ENCODE results near the gene CXCR6.

The CXCR6 gene

GRCh38 chr3:45966371-45966791 lies 23.1 kb downstream of the CXCR6 start:
- in situ Hi-C loops (cut with HindIII; ENCODE audit: low sequenced_read_pairs) = no loop called here

DNA sequence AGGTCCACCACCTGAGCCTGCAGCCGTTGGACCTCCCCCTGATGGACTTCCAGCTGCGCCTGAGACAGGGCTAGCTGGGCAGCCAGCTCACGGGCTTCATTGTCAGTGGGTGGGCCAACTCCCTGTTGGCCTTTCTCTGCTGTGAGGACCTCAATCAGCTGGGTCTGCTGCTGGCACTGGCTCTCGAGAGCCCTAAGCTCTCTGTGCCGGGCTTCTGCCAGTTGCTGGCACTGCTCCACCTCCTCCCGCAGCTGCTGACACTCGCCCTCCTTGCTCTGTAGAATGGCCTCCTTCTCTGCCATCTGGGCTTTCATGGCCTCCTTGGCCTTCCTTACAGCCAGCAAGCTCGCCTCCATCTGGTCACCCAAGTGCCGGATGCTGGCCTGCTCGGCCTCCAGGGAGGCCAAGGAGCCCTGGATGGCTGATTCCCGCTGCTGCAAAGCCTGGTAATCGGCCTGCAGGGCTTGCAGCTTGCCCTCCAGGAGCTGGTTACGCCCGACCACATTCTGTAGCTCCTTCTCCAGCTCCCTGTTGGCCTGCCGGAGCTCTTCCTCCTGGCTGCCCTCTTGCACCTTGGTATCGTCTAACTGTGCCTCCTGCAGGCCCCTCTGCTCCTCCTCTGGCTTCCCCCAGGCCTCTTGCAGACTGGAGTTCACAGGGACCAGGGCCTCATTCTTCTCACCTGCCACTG lies 23.8 kb downstream of the CXCR6 start:
- in situ Hi-C loops (cut with HindIII; ENCODE audit: low sequenced_read_pairs) = no loop called here

GRCh38 chr3:45967724-45968123 lies 24.5 kb downstream of the CXCR6 start:
- in situ Hi-C loops (cut with HindIII; ENCODE audit: low sequenced_read_pairs) = no loop called here

GRCh38 chr3:45968149-45968548 lies 24.9 kb downstream of the CXCR6 start:
- in situ Hi-C loops (cut with HindIII; ENCODE audit: low sequenced_read_pairs) = no loop called here

- in situ Hi-C loops (cut with HindIII; ENCODE audit: low sequenced_read_pairs) = no loop called here
Measured at GRCh38 chr3:45968706-45969105, 25.4 kb downstream of the CXCR6 start.

DNA sequence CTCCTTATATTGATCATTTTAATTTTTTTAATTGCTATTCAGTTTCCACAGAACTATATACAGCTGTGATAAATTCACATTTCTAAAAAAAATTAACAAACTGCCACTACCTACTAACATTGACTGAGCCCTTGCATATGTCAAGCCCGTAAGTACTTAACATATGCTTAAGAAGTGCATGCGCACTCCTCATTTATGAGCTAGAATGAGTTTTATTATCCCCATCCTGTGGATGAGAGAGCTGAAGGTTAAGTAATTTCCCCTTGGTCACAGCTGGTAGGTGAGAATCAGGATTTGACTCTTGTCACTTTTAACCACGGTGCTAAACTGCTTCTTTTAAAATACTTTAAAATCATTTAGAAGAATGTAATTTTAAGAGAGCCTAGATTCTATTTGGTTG lies 25.9 kb downstream of the CXCR6 start:
- in situ Hi-C loops (cut with HindIII; ENCODE audit: low sequenced_read_pairs) = no loop called here

- in situ Hi-C loops (cut with HindIII; ENCODE audit: low sequenced_read_pairs) = no loop called here
Measured at GRCh38 chr3:45969953-45970352, 26.7 kb downstream of the CXCR6 start.

- in situ Hi-C loops (cut with HindIII; ENCODE audit: low sequenced_read_pairs) = no loop called here
Measured at GRCh38 chr3:45972534-45973402, 29.5 kb downstream of the CXCR6 start.

GRCh38 chr3:45974686-45975085 lies 31.4 kb downstream of the CXCR6 start:
- in situ Hi-C loops (cut with HindIII; ENCODE audit: low sequenced_read_pairs) = no loop called here

DNA sequence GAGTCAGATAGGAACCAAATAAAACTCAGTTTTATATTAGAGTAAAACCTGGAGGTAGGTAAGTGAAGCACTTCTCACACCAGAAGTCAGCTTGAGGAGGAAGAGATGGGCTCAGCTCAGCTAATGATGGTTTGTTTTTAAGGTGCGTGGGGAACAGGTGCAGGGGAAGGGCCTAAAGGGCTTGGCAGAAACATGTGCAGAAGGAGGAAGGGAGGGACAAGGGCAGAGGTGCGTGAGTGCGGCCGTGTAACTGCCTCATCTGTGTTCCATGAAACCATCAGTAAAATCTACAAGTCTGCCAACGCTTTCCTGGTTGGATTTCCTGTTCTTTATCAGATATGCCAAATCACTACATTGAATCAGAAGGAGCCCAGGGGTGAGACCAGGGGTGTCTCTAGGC lies 32.4 kb downstream of the CXCR6 start:
- in situ Hi-C loops (cut with HindIII; ENCODE audit: low sequenced_read_pairs) = no loop called here

DNA sequence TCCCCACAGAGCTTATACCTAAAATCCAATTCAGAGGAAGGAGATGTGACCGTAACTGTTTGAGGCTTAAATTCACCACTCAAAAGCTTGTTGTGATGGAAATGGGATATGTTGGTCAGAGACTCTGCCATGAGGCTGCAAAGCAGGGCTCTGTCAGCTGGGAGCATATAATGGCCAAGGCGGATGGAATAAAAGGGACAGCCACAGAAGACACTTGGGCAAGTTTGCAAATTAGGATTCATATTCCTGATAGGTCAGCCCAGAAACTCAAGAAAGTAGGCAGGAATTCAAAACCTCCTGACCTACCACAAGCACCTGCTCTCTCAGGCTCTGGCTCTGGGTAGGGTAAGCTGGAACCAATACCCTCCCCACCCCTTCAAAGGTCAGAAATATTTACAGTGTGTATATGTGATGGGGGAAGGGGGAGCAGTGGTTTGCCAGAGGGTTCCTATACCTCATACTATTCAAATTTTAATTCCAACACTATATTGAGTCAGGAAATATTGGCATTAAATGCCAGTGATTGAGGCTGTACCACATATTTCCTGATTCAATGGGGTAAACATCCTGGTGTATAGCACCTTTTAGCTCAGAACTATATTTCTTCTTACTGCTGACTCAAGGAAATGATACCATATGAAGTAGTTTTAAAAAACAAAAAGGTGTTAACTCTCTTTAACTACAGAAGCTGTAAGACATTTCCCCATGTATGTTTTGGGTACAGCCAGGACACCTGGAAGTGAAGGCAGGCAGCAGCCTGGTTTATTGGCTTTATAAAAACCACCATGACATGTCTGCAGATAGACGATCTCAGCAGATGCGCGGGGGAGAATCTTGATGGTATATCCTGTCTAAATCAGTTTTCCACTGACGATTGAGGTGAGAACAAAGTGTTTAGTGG lies 33.2 kb downstream of the CXCR6 start:
- in situ Hi-C loops (cut with HindIII; ENCODE audit: low sequenced_read_pairs) = no loop called here

- in situ Hi-C loops (cut with HindIII; ENCODE audit: low sequenced_read_pairs) = no loop called here
Measured at GRCh38 chr3:45978006-45978761, 34.9 kb downstream of the CXCR6 start.

DNA sequence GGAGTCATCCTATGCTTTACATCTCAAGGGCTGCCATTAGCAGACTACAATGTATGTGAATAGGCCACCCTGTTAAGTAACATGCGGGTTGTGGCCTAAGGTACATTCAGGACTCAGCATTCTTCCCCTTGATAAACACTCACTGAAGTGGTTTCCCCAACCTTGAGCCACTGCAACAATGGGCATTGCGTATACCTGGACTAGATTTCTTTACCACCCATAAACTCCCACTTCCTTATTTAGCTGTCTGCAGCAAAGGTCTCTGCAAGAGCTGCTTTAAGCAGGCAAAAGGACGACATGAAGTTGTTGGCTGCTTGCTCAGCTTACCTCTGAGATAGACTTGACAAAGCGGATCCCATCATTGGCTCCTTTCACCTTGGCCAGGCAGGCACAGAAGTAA lies 36.1 kb downstream of the CXCR6 start:
- in situ Hi-C loops (cut with HindIII; ENCODE audit: low sequenced_read_pairs) = no loop called here

GRCh38 chr3:45980229-45980813 lies 37.1 kb downstream of the CXCR6 start:
- in situ Hi-C loops (cut with HindIII; ENCODE audit: low sequenced_read_pairs) = no loop called here

DNA sequence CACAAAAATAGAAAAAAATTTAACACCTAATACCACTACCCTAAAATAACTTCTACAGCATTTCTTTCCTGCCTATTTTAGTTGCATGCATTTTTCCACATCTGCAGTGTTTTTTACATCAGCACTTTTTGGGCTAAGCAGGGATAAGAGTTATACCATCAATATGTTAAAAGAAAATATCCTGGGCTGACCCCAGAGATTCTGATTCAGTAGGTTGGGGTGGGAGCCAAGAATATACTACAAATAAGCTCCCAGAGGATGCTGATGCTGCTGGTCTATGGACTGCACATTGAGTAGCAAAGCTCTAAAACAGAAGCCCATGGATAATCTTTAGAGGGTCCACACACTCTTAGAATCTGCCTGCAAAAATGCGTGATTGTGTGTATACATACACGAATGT lies 37.6 kb downstream of the CXCR6 start:
- in situ Hi-C loops (cut with HindIII; ENCODE audit: low sequenced_read_pairs) = no loop called here

- in situ Hi-C loops (cut with HindIII; ENCODE audit: low sequenced_read_pairs) = no loop called here
Measured at GRCh38 chr3:45981346-45982074, 38.2 kb downstream of the CXCR6 start.

GRCh38 chr3:45983770-45984169 lies 40.5 kb downstream of the CXCR6 start:
- in situ Hi-C loops (cut with HindIII; ENCODE audit: low sequenced_read_pairs) = no loop called here

GRCh38 chr3:45984331-45985312 lies 41.4 kb downstream of the CXCR6 start:
- in situ Hi-C loops (cut with HindIII; ENCODE audit: low sequenced_read_pairs) = no loop called here
